HG03460 (cell line): Measurements from ENCODE around the gene DNAH12.
"Not testable (repeated sequence)": the region's sequence is repeated elsewhere in the genome, so short reads cannot be mapped to it uniquely, and the experiment has no call there.

Source experiments
- ATAC-seq: cut with Tn5 transposase; IDR thresholded peaks from one replicate; pipeline ENCODE4 v1.9.1; 2021; ENCODE audit not compliant: unreplicated experiment

The DNAH12 gene

DNA sequence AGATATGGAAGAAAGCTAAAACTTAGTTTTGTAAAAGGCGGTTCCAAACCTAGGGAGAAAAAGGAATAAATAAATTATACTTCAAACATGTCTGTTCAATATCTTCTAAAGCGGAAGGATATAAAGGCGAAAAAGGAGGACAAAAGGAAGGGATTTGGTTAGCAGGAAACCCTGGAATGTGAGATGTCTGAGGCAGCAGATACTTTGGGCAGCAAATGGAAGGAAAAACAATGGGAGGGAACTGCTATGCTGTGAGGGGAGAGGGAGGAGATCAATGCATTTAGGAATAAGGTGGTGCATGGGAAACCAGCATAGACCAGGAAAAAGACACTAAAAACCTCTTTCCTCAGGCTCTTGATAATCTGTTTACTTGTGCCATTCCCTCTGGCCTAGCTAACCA is 120.8 kb downstream of the DNAH12 start:
- ATAC-seq, result no peak

DNA sequence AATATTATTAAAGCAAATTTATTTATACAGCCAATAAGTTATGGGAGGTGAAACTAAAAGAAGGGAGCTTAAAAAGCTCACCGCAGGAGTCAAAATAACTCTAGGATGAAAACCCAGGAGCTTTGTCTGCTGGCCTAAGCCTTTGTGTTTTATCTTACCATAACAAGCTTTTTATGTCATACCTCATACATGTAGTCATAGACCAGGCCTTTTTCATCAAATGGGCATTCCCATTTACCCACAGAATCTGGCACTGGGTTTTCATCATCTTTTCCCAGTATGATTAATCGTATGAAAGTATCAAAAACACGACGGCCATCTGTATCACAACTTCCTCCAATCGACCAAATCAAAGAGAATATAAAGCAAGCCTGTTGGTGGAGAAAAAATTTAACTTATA is 122.8 kb downstream of the DNAH12 start:
- ATAC-seq, result no peak

DNA sequence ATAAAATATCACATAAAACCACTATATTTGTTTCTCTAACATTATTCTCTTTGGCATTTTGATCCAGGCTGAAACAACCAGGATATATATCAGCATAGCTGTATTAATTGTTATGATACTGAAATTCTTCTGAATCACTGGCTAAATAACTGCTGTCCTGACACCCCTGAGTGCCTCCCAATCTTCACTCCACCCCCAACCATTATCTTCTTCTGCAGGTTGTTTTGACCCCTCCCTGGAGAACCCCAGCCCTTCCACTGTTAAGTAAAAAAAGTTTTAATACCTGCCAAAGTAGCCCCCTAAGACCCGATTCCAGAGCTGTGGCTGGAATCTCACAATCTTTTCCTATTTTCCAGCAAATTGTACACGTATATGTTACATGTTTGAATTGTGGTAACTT is 124.1 kb downstream of the DNAH12 start:
- ATAC-seq, result no peak

DNA sequence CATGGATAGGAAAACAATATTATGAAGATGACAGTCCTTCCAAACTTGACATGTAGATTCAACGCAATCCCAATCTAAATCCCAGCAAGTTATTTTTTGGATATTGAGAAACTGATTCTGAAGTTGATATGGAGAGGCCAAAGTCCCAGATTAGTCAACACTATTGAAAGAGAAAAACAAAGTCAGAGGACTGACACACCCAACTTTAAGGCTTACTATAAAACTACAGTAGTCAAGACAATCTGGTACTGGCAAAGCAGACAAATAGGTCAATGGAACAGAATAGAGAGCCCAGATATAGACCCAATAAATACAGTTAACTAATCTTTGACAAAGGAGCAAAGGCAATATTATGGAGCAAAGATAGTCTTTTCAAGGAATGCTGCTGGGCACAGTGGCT is 132.4 kb downstream of the DNAH12 start:
- no peak for ATAC-seq

DNA sequence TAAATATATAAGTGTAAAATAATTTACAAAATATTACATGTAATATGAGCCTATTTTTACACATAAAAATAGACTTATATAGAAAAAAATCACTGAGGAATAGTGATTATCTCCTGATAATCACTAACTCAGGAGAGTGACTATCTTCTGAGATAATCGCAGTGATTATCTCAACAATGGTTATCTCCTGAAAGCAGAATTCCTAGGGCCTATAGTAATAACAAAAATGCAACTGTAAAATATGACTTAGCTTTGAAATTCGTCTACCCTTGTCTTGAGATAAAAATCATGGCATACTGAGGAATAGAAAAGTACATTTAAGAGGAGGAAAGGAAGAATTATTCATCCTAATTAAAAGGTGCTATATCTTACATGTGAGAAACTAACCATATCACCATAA is 134.7 kb downstream of the DNAH12 start:
- no peak for ATAC-seq

DNA sequence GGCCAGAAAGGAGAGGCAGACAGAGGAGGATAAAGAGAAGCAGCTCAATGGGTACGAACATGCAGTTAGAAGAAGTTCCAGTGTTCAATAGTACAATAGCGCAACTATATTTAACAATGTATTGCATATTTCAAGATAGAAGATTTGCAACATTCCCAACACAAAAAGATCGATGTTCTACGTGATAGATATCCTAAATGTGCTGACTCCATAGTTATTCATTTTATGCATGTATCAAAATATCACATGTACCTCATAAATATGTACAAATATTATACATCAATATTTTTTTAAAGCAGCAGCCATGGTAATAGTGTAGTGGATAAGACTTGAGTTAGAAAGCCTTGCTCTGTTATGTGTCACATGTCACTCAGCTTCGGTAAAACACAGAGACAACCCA is 141.5 kb downstream of the DNAH12 start:
- no peak for ATAC-seq

DNA sequence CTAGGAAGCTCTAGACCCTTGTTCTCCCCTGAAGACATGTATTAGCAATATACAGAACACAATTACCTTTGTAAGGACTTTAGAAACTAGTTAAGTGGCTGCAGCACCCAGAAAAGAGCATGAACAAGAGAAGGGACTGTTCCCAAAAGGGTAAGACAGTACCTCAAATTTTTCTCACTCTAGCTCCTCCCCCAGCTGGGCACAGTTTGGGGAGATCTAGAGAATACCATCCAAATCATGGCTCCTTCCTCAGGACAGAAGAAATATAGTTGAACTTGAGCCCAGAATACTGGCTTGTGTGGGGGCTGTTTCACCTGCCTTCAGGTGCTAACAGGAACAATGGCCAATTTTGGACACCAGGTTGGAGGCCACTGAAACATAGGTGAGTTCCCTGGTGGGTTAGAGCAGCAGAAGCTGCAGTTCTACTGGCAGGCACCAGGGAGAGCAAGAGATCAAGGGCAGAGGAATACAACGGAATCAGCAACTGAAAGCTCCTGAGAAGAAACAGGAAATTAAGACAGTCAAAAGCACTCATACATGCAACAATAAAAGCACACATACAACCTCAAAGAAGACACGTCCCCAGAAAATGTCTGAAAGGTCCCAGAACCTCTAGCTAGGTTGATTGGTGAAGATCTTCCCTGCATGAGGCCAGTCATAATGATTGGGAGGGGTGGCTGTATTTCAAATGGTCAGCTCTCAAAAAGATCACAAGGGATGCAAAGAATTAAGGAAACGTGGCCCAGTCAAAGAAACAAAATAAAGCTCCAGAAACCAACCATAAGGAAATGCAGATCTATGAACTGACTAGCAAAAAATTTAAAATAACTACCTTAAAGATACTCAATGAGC is 146.7 kb downstream of the DNAH12 start:
- ATAC-seq, result peak; percentile 97

DNA sequence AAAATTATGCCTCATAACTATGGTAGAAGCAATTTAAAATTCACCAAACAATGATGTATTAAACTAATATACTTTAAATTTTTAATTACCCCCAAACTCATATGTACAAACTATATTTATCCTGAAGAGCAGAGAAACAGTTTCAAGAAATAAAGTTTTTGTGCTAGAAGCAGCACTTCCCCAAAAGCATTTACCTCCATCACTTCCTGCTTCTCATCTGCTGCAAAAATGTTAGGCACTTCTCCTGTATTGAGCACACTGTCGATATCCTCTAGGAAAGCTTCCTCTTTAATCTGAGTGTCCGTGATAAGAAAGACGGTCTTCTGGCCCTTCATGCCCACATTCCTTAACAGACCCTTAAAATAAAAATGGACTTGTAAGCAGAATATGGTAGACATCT is 150.2 kb downstream of the DNAH12 start:
- ATAC-seq, result no peak

DNA sequence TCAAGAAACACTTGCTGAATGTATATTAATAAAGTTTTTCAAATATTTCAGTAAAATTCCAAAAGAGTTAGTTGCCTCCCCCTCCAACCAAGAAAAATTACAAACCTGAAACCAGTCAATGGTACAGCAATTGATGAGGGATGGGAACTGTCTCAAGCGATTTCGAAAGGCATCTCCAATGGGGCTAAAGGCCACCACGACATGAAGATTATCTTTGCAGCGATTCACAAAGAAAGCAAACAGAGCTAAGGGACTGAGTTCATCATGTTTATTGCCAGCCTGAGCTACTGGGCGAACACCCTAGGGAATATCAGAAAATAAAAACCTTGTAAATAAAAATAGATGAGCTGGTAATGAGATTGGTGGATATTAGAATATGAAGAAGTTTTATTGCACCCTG is 152.4 kb downstream of the DNAH12 start:
- no peak for ATAC-seq

DNA sequence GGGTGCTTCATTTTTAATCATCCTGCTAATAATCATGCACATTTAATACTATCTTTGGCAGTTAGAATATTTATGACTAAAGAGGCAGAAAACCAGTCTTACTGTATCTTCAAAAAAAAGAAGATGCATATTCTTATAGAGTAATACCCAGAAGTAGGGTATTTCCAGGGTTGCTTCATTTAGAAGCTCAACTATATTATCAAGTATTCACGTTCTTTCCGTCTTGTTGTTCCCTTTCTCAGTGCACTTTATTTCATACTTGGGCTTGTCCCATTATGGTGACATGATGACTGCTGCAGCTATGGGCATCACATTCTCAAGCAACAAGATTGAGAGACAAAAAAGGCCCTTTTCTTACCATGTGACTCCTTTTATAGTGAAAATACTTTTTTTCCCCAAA is 154.9 kb downstream of the DNAH12 start:
- ATAC-seq, result no peak

DNA sequence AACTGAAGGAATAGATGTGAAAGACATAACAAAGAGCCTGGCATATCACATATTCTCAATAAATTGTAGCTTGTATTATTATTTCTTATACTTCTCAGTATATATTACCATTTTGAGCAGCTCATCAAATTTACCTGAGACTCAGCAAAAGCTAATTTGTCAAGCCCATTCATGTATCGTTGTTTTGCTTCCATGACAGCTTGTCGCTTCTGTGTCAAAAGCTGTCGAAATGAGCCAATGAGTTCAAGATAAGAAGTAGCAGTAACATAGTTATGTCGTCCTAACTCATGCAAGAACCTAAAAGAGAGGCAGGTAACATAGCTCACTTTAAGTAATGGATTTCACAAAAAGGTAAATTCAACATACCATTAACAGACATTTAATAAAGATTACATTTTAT is 157.8 kb downstream of the DNAH12 start:
- no peak for ATAC-seq

DNA sequence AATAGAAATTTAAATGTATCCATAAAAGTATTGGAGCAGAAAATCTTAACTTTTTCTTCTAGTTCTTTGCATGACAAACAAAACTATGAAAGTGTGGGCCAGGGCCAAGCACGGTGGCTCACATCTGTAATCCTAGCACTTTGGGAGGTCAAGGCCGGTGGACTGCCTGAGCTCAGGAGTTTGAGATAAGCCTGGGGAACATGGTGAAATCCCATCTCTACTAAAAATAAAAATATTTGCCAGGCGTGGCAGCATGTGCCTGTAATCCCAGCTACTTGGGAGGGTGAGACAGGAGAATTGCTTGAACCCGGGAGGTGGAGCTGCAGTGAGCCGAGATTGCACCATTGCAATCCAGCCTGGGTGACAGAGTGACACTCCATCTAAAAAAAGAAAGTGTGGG is 158.6 kb downstream of the DNAH12 start:
- no peak for ATAC-seq

DNA sequence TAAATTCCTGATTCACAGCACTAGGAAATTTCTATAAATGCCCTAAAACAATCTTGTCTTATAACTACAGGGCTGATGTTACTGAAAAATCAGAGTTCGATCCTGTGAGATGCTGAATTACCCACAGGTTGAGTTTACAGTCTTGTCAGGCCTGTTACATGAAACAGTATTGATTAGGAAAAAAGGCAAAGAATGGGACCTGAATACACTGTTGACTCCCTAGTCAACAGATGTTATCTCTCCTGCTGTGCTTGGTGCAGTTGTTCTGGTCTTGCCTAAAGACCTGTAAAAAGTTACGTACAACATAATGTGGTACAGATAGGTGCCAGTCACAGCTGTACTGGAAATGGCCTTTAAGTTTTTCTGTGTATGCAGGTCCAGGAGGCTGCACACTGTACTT is 160.3 kb downstream of the DNAH12 start:
- no peak for ATAC-seq

DNA sequence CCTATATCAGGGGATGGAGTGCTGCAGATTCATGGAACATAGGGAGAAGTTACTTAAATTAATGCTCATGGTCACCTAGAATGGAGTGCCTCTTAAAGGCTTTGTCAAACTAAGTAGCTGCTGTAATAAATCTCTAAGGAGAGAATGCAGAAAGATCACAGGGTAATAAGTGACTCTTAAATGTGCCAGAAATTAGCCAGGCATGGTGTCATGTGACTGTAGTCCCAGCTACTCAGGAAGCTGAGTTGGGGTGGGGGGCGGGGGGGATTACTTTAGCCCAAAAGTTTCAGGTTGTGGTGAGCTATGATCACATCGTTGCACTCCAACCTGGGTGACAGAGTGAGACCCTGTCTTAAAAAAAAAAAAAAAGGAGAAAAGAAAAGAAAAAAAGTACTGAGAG is 160.7 kb downstream of the DNAH12 start:
- peak; percentile 55 for ATAC-seq

DNA sequence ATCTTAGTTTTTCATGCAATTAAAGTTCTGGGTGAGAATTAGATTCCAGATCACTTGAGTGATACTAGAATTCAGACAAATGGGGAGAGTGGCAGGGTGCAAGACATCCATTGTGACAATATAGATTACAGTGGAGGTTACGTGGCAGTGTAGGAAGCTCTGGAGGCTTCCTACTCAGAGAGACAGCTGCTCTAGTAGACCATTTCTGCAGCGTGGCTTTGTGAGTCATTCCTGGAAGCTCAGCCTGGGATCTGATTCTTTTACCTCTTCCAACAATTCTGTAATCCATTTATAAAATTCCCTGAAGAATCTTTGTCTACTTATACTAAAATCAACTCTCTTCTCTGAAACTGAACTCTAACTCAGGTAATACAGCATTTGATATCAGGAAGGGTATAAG is 161.2 kb downstream of the DNAH12 start:
- peak; percentile 36 for ATAC-seq

DNA sequence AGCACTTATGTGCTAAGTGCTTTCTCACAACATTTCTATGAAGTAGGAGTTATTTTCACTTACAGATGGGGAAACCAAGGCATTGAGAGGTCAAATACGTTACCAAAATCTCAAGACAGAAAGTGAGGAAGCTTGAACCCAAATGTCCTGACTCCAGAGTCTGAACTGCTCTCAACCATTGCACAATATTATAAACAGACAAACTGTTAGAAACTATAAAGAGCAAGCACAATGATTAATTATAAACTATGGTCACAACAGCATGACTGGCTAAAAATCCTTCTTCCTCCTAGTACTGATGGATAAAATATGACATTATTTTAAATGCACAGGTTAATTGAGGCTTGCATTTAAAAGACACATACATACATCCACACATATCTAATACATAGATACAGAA is 173.8 kb downstream of the DNAH12 start:
- ATAC-seq, result no peak

DNA sequence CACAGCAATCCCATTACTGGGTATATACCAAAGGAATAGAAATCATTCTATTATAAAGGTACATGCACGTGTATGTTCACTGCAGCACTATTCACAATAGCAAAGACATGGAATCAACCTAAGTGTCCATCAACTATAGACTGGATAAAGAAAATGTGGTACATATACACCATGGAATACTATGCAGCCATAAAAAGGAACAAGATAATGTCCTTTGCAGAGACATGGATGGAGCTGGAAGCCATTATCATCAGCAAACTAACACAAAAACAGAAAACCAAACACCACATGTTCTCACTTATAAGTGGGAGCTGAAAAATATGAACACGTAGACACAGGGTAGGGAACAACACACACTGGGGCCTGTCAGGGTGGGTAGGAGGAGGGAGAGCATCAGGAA is 179.1 kb downstream of the DNAH12 start:
- ATAC-seq, result not testable (repeated sequence)

DNA sequence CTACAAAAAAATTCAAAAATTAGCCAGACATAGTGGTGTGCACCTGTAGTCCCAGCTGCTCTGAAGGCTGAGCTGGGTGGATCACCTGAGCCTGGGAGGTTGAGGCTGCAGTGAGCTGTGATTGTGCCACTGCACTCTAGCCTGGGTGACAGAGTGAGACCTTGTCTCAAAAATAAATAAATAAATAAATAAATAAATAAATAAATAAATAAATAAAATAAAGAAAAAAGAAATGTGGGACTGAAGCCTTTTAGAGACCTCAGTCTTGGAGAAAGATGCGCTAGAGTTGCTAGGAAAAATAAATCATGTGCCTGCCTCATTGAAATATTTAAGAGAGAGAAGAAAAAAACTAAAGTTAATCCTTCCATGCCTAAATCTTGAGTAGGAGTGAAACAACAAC is 187.9 kb downstream of the DNAH12 start:
- ATAC-seq, result not testable (repeated sequence)

DNA sequence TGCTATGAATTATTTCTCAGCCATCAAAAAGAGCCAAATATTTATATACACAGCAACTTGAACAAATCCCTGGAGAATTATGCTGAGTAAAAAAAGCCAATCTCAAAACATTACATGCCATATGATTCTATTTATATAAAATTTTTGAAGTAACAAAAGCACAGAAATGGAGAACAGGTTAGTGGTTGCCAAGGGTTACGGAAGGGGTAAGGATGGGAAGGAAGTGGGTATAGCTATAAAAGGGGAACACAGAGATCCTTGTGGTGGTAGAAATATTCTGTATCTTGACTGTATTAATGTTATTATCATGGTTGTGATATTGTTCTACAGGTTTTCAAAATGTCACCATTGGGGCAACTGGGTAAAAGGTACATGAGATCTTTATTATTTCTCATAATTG is 189.4 kb downstream of the DNAH12 start:
- ATAC-seq, result no peak

DNA sequence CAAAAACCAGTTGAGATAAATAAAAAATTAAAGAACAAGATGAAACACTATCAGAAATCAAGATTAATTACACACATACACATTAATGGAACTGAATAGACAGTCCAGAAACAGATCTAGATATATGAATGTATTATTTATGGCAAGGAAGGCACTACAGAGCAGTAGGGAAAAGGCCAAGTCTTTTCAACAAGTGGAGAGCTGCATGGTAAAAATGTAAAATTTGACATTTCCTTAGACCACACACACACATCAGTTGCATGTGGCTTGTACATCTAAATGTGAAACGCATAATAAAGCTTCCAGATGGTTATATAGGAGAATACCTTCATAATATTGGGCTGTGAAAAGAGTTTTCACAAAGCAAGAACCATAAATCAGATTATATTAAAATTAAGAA is 193.9 kb downstream of the DNAH12 start:
- ATAC-seq, result no peak

DNA sequence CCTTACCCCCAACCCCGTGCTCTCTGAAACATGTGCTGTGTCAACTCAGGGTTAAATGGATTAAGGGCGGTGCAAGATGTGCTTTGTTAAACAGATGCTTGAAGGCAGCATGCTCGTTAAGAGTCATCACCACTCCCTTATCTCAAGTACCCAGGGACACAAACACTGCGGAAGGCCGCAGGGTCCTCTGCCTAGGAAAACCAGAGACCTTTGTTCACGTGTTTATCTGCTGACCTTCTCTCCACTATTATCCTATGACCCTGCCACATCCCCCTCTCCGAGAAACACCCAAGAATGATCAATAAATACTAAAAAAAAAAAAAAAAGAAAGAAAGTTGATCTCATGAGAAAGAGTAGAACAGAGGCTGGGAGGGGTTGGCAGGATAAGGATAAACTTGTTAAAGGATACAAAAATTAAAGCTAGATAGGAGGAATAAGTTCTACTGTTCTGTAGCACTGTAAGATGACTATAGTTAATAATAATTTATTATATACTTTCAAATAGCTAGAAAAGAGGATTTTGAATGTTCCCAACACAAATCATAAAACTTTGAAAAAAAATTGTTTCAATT is 205.0 kb downstream of the DNAH12 start:
- ATAC-seq, result not testable (repeated sequence)

DNA sequence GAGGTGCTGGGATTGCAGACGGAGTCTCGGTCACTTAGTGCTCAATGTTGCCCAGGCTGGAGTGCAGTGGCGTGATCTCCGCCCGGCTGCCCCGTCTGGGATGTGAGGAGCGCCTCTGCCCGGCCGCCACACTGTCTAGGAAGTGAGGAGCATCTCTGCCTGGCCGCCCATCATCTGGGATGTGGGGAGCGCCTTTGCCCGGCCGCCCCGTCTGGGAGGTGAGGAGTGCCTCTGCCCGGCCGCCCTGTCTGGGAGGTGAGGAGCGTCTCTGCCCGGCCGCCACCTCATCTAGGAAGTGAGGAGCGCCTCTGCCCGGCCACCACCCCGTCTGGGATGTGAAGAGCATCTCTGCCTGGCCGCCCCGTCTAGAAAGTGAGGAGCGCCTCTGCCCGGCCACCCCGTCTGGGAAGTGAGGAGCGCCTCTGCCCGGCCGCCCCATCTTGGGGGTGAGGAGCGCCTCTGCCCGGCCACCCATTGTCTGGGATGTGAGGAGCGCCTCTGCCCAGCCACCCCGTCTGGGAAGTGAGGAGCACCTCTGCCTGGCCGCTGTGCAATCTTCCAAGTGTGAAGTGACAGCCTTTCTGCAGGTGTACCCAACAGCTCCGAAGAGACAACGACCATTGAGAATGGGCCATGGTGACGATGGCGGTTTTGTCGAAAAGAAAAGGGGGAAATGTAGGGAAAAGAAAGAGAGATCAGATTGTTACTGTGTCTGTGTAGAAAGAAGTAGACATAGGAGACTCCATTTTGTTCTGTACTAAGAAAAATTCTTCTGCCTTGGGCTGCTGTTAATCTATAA is 205.7 kb downstream of the DNAH12 start:
- ATAC-seq, result not testable (repeated sequence)
